ENCODE measurements around the gene FUT7.
"Not testable (repeated sequence)": the region's sequence is repeated elsewhere in the genome, so short reads cannot be mapped to it uniquely, and the experiment has no call there.

Gene FUT7

DNA sequence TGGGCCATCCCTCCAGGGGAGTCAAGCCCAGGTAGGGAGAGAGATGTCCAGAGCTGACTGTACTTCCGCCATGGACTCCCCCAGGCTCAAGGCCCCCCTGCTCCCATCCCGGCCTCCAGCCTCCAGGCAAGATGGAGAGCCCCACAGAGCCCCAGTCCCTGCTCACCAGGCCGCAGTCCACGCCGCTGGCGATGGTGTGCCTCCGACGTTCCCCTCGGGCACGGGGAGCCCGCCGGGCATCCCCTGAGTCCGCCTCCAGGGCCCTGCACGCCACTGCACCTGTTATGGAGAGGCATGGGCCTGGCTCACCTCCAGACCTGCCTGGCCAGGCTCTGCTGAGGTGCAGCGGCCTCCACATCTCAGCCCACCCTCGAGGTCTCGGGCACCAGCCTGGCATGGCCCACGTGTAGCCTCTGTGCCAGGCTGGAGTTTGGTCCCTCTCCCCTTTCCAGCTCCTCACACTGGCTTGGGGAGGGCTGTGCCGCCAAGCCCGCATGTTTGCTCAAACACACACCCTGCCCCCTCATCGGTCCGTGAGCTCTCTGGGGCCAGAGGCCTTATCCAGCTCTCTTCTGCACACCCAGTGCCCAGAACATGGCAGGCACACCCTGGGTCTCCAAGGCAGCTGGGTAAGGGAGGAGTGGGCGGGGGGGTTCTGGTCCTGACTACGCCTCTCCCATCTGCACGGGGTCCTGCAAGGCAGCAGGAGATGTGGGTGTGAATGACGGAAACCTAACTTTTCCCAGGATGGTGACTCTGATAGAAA, 34.4 kb upstream of the FUT7 start:
- DNase-seq = no peak

DNA sequence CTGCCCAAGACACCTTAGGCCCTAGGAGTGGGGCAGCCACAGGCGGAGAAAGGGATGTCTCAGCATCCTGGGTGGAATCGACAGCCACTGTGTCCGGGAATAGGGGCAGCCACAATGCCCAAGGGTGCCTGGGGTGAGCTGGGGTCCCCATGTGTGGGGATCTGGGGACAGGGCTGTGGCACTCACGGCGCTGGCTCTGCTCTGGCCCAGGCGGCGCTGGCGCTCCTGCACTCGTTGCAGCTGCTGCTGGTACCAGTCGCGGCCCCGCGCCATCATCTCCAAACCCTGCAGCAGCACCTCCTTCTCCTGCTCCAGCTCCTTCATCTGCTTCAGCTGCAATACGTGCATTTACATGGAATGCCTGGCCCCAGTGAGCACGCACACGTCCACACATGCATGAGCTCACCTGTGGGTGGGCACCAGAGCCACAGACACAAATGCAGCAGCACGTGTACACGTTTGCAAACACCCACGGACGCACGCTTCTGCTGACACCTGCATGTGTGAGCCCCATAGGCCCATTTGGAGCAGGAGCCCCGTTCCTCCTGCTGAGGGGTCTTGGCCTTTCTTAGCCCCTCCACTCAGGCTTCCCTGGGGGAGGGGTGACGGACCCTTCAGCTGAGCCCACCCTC, 33.6 kb upstream of the FUT7 start:
- no peak for DNase-seq

DNA sequence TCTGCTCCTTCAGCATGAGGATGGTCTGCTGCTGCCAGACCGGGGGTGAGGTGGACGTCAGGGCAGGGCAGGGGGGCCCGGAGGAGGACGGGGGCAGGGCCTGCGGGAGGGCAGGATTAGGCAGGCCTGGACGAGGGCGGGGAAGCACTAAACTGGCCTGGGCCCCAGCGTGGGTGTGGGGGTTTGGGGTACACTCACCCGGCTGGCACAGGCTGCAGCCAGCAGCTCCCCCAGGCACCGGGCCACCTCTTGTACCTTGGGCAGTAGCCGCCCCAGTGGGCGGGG, 32.9 kb upstream of the FUT7 start:
- no peak for DNase-seq

DNA sequence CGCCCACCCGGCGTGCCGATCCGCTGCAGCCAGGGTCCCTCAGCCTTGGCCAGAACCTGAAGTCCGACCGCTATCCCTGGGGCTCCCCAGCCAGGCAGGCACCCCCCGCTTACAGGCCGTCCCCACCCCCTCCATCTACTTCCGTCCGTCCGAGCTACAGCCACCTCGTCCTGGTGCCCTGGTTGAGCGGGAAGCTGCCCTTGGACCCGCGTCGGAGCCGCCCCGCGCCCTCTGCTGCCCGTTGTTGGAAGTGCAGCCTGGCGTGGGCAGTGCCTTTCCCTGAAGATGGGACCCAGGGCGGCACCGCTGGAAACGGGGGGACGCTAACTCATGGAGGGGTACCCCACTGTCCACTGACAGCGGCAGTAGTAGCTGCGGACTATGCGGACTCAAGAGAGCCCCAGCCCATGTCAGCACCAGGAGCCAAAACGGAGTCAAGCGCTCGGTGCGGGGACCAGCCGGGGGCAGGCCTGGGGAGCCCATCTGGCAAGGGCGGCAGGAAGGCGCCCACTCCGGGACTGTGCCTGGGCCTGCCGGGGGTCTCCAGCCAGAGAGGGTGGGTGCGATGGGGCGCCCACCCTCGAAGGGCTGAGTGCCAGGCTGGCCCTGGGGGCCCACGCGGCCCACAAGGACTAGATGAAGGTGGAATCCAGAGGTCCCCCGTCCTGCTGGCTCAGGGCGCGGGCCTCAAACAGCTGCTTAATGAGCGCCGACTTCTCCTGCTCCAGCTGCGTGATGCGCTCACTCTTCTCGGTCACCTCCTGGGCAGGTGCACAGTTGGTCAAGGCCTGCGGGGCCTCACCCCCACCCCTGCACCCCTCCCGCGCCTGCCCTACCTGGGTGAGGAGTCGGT, 32.4 kb upstream of the FUT7 start:
- no peak for DNase-seq

DNA sequence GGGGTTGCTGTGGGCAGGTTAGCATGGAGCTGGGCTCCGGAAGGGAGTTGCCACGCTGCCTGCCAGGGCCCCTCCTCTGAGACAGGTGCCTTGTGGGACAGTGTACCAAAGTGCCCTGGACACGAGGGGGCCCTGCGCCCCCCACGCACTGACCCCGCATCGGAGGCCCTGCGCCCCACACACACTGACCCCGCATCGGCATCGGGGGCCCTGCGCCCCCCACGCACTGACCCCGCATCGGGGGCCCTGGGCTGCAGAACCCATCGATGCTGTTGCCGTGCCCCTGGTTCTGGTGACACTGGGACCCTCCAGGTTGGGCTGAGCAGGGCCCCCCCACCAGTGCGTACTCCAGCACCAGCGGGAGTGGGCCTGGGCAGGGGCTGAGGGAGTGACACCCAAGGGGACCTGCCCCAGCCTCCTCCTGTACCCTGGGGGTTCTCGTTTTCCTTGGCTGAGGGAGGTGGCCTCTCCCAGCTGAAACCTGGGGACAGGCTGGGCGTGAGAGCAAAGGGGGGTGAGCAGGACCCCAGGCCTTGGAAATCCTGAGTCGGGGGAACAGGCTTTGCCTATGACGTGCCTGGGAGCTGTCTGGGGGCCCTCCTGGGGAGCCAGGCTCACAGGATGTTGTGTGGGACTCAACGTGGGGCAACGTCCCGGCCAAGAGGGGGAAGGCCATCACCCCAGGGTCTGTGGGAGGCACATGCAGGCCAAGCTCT, 31.6 kb upstream of the FUT7 start:
- no peak for DNase-seq

DNA sequence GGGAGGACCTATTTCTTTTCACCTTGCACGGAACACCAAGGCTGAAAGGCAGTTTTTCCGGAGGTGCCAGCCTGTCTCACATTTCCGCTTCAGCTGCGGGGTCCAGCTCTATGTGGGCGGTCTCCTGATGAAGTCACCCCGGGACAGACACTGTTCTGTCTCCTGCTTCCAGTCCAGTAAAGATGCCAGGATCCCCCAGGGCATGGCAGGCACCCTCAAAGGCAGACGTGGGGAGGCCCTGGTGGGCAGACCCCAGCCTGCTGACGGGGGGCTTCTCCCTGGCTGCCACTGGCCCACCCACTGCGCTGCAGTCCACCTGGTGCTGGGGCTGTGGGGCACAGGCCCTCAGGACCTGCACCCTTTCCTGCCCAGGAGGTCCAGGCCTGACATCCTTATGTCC, 30.9 kb upstream of the FUT7 start:
- not testable (repeated sequence) for DNase-seq

DNA sequence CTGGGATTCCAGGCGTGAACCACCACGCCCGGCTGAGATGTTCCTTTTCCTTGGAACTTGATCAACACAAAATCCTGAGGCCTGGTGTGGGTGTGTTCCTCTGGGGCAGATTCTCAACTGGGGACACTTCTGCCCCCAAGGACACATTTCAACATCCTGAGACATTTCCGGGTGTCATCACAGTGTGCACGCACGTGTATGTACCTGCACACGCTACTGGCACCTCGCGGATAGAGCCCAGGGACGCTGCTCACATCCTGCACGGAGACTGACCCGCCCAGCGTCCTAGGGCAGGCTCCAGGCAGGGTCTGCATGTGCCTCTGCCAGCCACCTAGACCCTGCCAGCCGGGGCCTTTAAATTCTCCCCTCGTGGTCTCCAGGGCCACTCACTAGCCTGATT, 30.5 kb upstream of the FUT7 start:
- DNase-seq = no peak

DNA sequence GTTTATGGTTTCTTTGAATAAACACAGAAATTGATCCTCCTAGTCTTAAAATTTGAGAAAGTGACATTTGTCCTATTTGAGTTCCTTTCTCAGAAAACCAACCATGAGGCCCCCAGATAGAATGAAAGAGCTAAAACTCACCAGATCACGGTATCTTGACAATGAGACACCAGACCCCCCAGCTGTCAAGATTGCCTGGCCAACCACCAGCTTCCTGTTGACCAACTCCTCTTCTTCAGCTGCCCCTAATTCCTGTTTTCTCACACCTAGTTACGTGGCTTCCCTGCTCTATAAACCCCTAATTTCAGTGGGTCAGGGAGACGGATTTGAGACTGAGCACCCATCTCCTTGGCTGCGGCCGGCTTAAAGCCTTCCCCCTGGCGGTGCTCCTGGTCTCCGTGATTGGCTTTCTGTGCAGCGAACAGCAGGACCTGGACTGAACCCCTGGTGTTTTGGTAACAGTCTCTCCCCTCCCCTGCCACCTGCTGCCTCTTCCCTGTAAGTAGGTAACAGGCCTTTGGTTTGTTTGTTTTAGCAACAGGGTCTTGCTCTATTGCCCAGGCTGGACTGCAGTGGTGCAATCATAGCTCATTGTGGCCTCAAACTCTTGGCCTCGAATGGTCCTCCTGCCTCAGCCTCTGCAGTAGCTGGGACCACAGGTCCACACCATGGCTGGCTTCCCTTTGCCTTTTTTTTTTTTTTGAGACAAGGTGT, 26.8 kb upstream of the FUT7 start:
- no peak for DNase-seq

DNA sequence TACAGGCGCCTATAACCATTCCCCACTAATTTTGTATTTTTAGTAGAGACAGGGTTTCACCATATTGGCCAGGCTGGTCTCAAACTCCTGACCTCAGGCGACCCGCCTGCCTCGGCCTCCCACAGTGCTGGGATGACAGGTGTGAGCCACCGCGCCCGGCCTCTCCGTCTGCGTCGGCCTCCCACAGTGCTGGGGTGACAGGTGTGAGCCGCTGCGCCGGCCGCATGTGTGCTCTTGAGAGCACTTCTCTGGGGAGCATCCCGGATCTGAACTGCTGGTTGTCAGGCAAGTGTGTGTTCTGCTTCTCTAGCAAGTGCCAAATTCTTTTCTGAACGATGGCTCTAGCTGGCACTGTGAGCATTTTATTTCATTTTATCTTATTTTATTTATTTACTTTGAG, 25.7 kb upstream of the FUT7 start:
- DNase-seq = no peak

DNA sequence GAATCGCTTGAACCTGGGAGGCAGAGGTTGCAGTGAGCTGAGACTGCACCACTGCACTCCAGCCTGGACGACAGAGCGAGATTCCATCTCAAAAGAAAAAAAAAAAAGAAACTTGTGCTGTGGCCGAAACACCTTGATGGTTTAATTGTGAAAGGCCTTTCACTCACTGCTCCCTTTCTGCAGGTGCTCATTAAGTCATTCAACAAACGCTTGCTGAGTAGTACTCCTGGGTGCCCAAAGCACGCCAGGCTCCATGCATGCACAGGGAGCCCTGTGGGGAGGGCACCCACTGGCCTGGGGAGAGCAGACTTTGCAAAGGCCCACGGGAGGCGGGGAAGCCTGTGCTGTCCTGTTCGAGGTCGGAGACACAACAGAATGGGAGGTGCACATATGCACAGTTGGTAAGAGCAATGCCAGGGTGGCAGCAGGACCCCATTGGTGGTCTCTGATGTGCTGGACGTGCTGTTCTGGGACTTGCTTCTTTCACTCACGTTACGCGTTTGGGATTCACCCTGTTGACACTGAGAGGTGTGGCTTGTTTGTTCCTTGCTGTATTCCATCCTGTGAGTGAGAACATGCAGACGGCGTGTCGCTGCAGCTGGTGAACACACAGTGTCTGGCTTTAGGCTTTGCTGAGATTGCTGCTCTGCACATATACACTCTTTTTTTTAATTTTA, 25.0 kb upstream of the FUT7 start:
- no peak for DNase-seq

DNA sequence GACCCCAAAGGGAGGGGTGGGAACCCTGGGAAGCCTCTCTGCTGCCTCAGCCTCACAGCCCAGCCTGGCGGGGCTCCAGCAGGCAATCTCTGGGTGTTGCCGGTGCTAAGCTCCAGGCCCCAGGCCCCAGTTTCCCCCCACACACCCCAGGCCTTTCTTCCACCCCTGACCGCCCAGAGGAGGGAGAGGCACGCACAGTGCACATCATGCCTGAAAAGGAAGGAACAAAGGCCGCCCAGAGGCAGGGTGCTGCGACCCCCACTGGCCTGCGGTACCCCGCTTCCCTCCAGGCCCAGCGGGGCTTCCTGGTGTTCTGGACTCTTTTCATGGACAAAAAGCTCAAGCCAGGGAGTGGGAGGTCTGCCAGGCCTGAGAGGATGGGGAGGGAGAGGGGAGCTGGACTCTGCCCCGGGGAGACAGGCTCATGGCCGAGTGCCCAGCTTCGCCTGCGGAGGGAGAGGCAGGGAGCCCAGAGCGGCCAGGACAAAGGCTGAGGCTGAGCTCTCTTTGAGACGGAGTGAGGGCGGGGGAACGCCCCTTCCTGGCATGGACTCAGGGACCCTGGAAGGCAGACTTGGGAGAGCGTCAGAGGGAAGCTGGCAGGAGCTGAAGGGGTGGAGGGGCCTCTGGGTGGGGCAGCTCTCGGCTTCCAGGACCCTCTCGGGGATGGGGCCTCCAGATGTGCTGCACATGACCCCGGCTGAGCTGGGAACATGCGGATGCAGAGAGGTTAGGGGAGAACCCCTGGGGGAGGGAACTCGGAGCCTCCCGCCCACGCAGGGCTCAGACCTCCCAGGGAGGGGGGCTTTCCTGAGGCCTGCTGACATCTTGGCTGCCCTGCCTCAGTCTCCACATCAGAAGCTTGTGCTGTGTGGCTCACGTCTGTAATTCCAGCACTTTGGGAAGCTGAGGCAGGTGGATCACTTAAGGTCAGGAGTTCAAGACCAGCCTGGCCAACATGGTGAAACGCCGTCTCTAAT, 23.8 kb upstream of the FUT7 start:
- DNase-seq = no peak

DNA sequence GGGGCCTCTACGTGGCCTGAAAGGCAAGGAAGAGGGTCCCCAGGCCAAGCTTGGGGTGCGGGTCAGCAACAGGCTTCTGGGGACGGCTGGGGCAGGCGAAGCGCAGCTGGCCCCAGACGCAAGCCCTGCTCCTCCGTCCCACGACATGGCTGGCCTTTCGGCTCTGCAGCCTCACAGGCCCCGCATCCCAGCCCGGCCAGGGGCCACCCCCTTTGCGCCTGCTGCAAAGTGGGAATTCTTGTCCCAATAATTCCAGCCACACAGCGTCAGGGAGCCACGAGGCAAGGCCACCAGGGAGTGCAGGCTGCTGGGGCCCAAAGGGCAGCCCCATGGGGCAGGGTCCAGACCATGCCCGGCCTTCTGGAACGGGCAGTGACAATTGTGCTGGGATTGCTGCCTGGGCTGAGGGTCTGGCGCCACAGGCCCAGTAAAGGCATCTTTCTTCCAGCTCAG, 23.1 kb upstream of the FUT7 start:
- no peak for DNase-seq

DNA sequence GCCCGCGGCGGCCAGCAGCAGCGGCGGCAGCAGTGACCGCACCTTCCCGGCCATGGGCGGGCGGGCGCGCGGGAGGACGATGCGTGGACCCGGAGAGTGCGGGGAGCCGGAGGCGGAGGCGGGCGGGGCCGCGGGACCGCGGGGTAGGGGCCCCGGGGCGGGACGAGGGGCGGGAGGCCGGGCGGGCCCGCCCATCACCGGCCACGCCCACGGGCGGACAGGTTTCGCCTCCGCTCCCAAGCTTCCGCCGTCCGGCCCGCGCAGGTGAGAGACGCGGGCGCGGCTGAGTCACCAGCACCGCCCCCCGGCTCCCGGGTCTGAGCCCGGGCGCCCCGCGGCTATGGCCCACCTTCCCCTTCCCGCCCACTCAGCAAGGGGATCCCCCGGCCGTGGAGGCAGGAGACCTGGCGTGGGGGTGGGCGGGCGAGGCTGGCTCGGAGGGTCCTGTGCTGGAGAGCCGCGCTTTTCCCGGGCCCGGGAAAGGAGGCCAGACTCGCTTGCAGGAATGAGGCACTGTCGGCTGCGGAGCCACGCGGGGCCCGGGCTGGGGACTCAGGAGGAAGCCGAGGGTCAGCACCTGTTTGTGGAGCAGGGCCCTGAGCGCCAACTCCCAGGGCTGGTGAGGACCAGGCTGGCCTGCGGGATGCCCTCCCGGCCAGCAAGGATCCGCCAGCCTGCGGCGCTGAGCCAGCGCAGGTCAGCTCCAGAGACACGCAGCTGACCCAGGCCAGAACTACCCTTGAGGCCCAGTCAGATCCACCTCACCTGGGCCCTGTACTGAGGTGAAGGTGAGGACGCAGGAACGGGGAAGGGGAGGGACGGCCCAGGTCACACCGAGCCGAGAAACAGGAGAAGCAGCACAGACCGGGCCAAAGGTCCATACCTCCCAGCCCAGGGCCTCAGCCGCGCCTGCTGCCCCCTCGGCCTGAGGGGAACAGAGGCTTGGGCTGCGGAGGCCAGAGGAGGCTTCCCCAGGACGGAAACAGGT, 22.4 kb upstream of the FUT7 start, which contains the start of gene ENTPD2:
TSS of gene ENTPD2 (minus strand) at position 118 of the 988 bp plus-strand sequence. CDS start at position 54, 64 bp downstream.
- no peak for DNase-seq

DNA sequence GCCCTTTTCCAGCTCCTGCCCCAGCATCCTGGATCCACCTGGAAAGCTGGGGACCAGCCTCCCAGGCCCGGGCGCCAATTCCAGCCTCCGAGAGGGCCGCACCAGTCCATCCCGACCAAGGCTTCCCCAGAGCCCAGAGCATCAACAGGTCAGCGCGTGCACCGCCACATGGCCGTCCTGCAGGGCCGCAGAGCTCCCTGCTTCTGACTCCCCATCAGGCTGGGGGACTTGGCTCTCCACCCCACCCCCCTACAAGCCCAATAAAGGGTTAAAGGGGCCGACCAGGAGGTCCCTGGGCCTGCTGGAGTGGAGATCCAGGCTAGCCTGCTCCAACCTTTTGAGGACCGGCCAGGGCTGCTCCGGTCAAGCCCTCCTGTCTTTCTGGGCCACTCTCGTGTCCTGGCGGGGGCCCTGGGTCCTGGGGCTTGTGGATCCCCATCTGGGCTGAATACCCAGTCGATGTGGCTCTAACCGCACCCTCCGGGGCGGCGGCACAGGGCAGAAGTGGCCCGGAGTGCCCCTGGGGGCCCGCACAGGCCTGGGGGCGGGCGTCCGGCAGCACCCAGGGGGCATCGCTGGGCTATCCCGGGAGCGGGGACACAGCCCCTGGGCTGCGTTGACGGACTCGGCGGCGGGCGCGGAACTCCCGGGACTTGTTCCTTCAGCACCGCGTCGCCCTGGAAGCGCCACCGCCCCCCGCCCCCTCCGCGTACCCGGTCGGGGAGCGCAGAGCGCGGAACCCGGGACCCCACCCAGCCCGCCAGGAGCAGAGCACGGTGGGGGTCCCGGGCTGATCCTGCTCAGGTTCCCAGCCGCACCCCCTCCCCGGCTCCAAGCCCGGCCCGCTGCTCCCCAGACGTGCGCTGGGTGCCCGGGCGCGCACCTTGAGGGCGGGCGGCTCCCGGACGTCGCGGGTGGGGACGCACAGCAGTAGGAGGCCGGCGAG, 21.4 kb upstream of the FUT7 start:
- DNase-seq = no peak

DNA sequence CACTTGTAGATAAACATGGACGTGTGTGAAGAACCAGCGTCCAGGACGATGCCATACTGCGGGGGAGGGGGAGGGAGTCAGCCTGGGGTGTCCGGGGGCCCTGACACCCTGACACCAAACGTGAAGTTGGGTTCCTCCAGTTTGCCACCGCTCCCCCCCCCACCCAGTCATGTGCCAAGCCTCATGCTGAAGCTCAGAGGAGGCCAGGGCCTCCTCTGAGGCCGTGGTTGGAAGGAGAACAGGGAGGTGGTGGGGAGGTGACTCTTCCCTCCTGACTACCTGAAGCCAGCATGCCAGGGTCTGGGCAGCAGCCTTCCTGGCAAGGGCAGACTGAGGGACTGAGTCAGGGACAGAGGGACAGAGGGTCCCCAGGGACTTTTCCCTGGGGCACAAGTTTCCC, 20.4 kb upstream of the FUT7 start:
- DNase-seq = no peak

DNA sequence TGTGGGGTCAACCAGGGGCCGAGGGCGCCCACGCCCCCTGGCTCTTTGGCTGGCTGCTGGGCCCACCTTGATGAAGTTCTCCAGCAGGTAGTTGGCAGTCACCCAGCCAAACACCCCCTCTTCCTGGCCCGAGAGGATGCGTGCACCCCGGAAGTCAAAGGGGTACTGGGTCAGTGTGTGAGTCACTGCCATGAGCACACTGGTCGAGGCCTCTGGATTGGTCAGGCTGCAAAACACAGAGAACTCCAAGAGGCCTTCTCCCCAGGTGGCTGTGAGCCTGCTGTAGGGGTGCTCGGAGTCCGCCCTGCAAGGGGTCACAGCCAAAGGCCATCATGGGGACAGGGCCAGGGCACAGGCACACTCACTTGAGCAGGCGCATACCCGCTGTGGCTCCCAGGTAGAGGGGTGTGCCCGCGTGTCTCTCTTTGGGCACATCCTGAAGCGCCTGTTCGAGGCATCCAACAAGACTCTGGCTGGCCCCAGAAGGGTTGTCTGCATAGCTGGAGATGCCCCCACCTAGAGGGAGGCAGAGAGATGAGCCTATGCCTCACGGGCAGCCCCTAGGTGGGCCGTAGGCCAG, 19.3 kb upstream of the FUT7 start:
- no peak for DNase-seq

DNA sequence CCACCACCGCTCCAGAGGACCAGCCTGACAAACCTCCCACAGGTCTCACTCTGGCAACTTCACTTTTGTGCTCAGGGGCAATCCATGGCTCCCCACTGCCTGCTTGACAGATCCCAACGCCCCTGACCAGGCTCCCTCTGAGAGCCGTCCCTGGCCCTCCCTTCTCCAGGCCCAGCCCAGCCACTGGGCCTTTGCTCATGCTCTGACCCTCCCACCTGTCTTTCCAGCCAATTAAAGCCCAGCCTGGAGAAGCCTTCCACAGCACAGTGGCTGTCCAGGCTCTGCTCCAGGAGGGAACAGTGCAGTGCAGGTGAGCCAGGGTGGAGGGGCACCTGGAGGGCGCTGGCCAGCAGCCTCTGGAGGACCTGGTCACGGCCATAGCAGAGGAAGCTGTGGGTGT, 18.7 kb upstream of the FUT7 start:
- no peak for DNase-seq

All from NCI-H1436 treated with DMSO at 0.1 percent for 48 hours (cell line).